Hair follicular keratinocyte (primary cell): ENCODE data around the gene LIPC. TPM values are rescaled to one million over a fixed set of nuclear protein-coding genes. Genes with fewer than 3 reads are reported as not detected.

Experiments used
- total RNA-seq: library from RNA; depleted of rRNA; stranded (reverse); fragments of >200 nt; gene quantifications from 2 replicates; pipeline ENCODE4 v1.2.3, GENCODE V29; 2015

The LIPC gene
- not detected in 2 replicates for total RNA-seq

GRCh38 chr15:58431221-58432149 is at the start of gene LIPC:
LIPC (plus strand) TSS chr15:58431991; CDS start chr15:58432033, 42 bp downstream.

